ENCODE measurements around the gene PLAA.

Gene PLAA

GRCh38 chr9:26946753-26947727 is at the start of gene PLAA:
TSS of gene PLAA (minus strand) at chr9:26947242. CDS start at chr9:26947045, 197 bp downstream.
- DNase-seq (ENCODE audit: low read depth): peak; percentile 33

GRCh38 chr9:26995810-26996209 is 48.8 kb upstream of the PLAA start:
- no peak for DNase-seq (ENCODE audit: low read depth)

DNA sequence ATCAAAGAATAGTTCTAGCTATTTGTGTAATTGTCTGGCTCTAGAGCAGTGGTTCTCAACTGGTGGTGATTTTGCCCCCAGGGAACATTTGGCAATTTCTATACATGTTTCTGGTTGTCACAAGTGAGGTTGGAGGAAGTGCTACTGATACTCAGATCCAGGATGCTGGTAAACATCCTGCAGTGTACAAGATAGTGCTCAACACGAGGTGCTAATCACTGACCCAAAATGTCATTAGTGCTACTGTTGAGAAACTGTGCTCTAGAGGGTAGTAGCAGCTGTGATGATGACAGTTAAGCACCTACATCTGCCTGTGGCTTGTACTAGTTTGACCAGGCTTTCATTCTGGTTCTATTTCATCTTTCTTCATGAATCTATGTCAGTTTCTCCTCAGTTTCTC is 36.3 kb upstream of the PLAA start:
- DNase-seq (ENCODE audit: low read depth): no peak

GRCh38 chr9:26975728-26976707 is 29.0 kb upstream of the PLAA start:
- DNase-seq (ENCODE audit: low read depth): no peak

DNA sequence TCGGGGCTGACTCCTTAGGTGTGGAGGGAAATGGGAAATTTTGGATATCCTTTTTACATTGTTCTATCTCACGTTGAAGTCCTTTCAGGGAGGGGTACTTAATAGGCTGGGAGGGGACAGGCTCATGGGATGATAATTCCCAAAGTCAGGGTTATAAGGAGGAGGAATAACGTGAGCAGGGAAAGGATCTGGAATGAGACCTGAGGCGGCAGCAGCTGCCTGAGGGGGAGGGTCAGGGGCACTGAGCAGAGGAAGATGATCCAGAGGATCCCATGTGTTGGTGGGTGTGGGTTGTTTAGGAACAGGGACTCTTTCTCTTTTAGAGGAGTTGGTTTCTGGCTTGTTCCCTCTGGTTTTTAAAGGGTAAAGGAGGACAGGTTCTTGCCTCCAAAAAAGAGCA is 27.9 kb upstream of the PLAA start:
- DNase-seq (ENCODE audit: low read depth): no peak

DNA sequence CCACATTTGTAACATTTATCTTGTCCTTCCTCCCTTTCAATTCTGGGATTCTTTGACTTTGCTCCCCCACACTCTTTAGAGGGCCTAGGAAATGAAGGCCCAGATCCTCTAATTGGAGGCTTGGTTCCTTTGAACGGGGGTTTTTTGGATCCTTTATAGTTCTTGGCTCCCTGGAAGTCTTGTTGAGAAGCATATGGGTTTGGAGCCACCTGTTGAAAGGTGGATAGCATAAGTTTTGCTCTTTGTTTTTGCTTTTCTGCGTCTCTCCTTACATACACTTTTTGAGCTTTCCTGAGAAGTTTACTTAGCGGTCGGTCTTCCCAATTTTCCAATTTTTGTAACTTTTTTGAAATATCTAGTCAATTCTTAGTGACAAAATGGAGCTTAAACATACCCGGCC is 26.9 kb upstream of the PLAA start:
- DNase-seq (ENCODE audit: low read depth): no peak

DNA sequence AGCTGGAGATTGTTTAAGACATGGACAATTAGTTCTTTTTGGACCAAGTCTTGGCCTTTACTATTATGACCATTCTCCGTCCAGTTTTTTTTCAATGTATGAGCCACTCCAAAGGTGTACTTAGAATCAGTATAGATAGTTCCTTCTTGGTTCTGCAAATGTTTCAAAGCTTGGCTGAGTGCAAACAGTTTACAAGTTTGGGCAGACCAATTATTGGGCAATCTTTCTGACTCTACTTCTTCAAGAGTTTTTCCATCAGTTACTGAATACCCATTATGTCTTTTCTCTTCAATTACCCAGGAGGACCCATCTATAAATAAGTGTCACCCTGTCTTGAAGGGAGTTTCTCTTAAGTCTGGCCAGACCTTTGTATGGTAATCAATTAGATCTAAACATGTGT is 24.7 kb upstream of the PLAA start:
- no peak for DNase-seq (ENCODE audit: low read depth)

DNA sequence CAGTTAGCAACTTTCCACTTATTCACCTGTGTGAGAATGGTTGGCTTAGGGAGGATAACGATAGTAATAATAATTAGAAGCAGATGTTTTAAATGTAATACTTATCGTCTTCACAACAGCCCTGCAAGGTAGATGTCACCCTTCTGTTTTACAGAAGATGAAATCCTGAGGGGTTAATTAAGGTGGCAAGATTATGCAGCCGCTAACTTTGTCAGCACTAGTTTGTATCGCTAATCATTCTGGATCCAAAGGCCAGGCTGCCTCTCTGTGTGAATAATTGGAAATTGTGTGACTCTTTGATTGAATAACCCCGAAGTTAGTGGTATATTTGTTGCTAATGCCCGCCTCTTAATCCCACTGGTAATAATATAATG is 9.8 kb upstream of the PLAA start:
- DNase-seq (ENCODE audit: low read depth): no peak

GRCh38 chr9:26955921-26956859 is 9.1 kb upstream of the PLAA start, which contains the start of gene IFT74:
TSS of gene IFT74 (plus strand) at chr9:26956412. CDS start at chr9:26961968, 5,556 bp downstream.
- DNase-seq (ENCODE audit: low read depth): peak; percentile 77

- no peak for DNase-seq (ENCODE audit: low read depth)
These were observed 8.3 kb upstream of the PLAA start for GRCh38 chr9:26955222-26955903.

- no peak for DNase-seq (ENCODE audit: low read depth)
These were observed 7.0 kb upstream of the PLAA start for GRCh38 chr9:26954050-26954508.

- no peak for DNase-seq (ENCODE audit: low read depth)
These were observed 4.8 kb upstream of the PLAA start for GRCh38 chr9:26951794-26952193.

DNA sequence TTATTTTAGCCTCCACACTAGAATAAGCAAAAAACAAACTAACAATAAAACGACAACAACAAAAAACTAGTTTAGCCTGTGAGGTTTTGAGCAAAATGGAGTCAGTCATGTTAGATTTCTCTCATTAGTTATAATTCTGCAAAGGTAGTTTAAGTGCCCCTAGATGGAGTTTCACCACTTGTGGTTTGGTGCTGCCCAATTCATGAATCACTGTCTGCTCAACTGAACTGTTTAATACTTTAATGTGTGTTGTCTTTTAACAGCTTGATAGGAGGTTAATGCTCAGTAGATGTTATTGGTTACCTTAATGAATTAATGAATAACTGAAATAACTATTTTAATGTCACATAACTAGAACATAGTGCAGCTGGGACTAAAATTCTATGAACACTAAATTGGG is 3.5 kb upstream of the PLAA start:
- no peak for DNase-seq (ENCODE audit: low read depth)

DNA sequence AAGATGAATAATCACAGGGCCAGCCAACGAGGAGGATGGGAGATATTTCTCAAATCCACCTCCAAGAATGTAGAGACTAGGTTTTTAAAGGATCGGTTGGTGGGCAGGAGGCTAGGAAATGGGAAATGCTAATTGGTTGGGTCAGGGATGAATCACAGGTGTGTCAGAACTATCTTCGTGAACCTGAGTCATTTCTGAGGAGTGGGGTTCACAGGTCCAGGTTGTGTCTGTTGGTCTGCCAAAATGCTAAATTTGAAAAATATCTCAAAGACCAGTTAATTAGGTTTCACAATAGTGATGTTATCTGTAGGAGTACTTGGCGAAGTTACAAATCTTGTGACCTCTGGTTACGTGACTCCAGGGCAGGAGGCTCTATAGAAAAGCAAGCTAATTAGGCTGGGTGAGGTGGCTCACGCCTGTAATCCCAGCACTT is 2.6 kb upstream of the PLAA start:
- DNase-seq (ENCODE audit: low read depth): no peak

DNA sequence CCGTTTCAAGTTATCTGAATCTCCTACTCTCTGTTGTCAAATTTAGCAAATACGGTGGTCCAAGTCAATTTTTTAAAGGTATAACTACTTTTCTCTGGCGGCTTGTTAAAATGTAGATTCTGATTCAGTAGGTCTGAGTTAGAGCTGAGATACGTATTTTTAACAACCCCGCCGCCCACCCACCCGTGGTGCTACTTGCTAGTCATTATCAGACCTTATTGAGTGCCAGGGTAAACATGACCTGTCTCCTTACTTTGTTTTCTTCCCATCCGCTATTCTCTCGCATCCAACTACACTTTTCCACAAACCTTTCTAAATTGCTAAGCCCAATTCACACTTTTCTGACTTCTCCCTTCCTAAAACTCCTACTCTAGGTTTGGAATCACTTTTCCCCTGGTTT is 694 bp upstream of the PLAA start:
- no peak for DNase-seq (ENCODE audit: low read depth)

- DNase-seq (ENCODE audit: low read depth): no peak
These were observed 1.5 kb downstream of the PLAA start for GRCh38 chr9:26945591-26945990.

- no peak for DNase-seq (ENCODE audit: low read depth)
These were observed 6.3 kb downstream of the PLAA start for GRCh38 chr9:26940779-26941178.

DNA sequence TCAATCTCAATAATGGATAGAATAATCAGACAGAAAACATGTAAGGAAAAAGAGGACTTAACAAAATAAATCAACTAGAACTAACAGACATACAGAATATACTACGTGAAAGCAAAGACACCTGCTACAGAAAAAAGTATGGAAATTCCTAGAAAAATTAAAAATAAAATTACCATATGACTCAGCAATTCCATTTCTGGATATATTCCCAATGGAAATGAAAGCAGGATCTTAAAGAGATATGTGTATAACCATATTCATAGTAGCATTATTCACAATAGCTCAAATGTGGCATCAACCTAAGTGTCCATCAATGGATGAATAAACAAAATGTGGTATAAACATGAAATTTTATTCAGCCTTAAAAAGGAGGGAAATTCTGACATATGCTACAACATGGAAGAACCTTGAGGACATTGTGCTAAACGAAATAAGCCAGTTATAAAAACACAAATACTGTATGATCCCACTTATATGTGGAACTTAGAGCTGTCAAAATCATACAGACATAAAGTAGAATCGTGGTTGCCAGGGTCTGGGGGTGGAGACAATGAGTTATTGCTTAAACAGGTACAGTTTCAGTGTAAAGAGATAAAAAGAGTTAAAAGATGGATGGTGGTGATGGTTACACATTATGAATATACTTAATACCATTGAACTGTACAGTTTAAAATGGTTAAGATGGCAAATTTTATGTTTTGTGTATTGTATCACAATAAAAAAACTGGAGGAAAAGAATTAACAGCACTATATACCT is 6.9 kb downstream of the PLAA start:
- no peak for DNase-seq (ENCODE audit: low read depth)

DNA sequence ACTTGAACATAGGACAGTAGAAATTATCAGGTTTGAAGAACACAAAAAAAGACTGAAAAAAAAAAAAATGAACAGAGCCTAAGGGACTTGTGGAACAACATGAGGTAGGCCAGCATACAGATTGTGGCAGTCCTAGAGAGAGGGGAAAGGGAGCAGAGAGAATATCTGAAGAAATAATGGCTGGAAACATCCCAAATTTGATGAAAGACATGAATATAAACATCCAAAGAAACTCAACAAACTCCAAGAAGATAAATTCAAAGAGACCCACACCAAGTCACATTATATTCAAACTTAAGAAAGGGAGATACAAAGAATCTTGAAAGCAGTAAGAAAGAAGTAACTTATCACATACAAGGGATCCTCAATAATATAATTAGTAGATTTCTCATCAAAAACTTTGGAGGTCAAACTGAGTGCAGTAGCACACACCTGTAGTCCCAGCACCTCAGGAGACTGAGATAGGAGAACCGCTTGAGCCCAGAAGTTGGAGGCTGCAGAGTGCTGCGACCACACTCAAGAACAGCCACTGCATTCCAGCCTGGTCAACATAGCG is 9.1 kb downstream of the PLAA start:
- DNase-seq (ENCODE audit: low read depth): no peak

GRCh38 chr9:26935847-26936246 is 11.2 kb downstream of the PLAA start:
- DNase-seq (ENCODE audit: low read depth): no peak

All from CMK (cell line).